Endothelial cell of umbilical vein (primary cell): ENCODE measurements around the gene RAB27B. TPM values are rescaled to one million over a fixed set of nuclear protein-coding genes. Genes with fewer than 3 reads are reported as not detected.

Source experiments
- BruUV-seq: library from RNA; stranded (reverse); fragments of 400-500 nt; replicated peaks from 2 replicates; lab custom pipeline; 2021; lab: Mats Ljungman, UMichigan
- CTCF ChIA-PET: fragments of 300-600, 350-600 bp; sonication (Branson Sonifier 250); formaldehyde crosslinking; loops from one replicate; lab custom pipeline; 2021; ENCODE audit warnings: antibody characterized with exemption, inconsistent platforms; lab: Charles Lee
- POLR2A ChIA-PET: fragments of 300-600, 350-600 bp; sonication (Branson Sonifier 250); formaldehyde crosslinking; loops from one replicate; lab custom pipeline; 2021; ENCODE audit warnings: antibody characterized with exemption, inconsistent platforms; lab: Charles Lee
- DNase-seq: peaks from one replicate; pipeline ENCODE4 v3.0.0-alpha.2; 2011; ENCODE audit warnings: low read depth, low spot score
- FAIRE-seq: peaks from 2 replicates; lab custom pipeline; 2011; peaks lifted over from hg19 to GRCh38; lab: Jason Lieb, UNC
- H2AFZ ChIP-seq: 2 replicates; pipeline ENCODE4 v1.6.0; 2012; ENCODE audit warnings: low read depth, low read length, control low read depth, inconsistent platforms
- H3K27ac ChIP-seq: 2 replicates; pipeline ENCODE4 v1.5.1; 2011; ENCODE audit warnings: low read depth, mild to moderate bottlenecking, control low read depth, low read length, moderate library complexity; ENCODE audit not compliant: insufficient read depth
- H3K27me3 ChIP-seq, 2 experiments: 2 replicates each; pipeline versions ENCODE4 v1.6.0 to v1.6.1; 2011; ENCODE audit warnings: low read length in 2 of 2, mixed read lengths in 1 of 2; ENCODE audit not compliant: control insufficient read depth in 2 of 2, insufficient read depth in 2 of 2
- H3K36me3 ChIP-seq, 2 experiments: 2 replicates in 1 of 2; 3 replicates in 1 of 2; pipeline ENCODE4 v1.5.1; 2011; ENCODE audit warnings: low read length in 2 of 2, mild to moderate bottlenecking in 1 of 2, moderate library complexity in 1 of 2; ENCODE audit not compliant: control insufficient read depth in 2 of 2, insufficient read depth in 2 of 2; ENCODE audit errors: extremely low read depth in 1 of 2
- H3K4me1 ChIP-seq: 3 replicates; pipeline ENCODE4 v1.5.1; 2011; ENCODE audit warnings: mild to moderate bottlenecking, low read length; ENCODE audit not compliant: control insufficient read depth, insufficient read depth; ENCODE audit errors: extremely low read depth
- H3K4me2 ChIP-seq: 2 replicates; pipeline ENCODE4 v1.6.1; 2011; ENCODE audit warnings: low read length, control low read depth, mixed read lengths; ENCODE audit not compliant: insufficient read depth
- H3K4me3 ChIP-seq, 3 experiments: fragments of 200-600 bp in 1 of 3; sonication (generic), shearing (Covaris generic) in 1 of 3; replicated peaks in 1 of 3; 2 replicates each; pipeline ENCODE4 v1.5.1; 2011 to 2016; ENCODE audit warnings: control low read depth in 3 of 3, low read length in 3 of 3, mild to moderate bottlenecking in 2 of 3, inconsistent platforms in 1 of 3, low read depth in 1 of 3, moderate library complexity in 1 of 3; ENCODE audit not compliant: insufficient read depth in 1 of 3
- H3K79me2 ChIP-seq: 2 replicates; pipeline ENCODE4 v1.6.0; 2012; ENCODE audit warnings: low read length, inconsistent platforms; ENCODE audit not compliant: control insufficient read depth, insufficient read depth
- H3K9ac ChIP-seq: replicated peaks from 2 replicates; pipeline ENCODE3; 2011; ENCODE audit warnings: low read length, control low read depth; ENCODE audit not compliant: insufficient read depth; ENCODE audit errors: extremely low read depth
- H3K9me1 ChIP-seq: replicated peaks from 3 replicates; pipeline ENCODE4 v1.6.0; 2011; ENCODE audit warnings: mild to moderate bottlenecking, low read length; ENCODE audit not compliant: control insufficient read depth, insufficient read depth; ENCODE audit errors: extremely low read depth
- H3K9me3 ChIP-seq: replicated peaks from 2 replicates; pipeline ENCODE4 v1.5.1; 2012; ENCODE audit warnings: low read length, inconsistent platforms; ENCODE audit not compliant: control insufficient read depth, insufficient read depth
- H4K20me1 ChIP-seq: replicated peaks from 2 replicates; pipeline ENCODE3; 2011; ENCODE audit warnings: mild to moderate bottlenecking, low read length; ENCODE audit not compliant: control insufficient read depth, insufficient read depth; ENCODE audit errors: extremely low read depth
- CTCF ChIP-seq, 2 donors: IDR thresholded peaks; 1 replicate in 1 of 2; 2 replicates in 1 of 2; pipeline ENCODE4 v1.5.1; 2011; ENCODE audit warnings: low read length in 2 of 2, mild to moderate bottlenecking in 2 of 2, moderate library complexity in 2 of 2, control low read depth in 1 of 2, inconsistent platforms in 1 of 2, low read depth in 1 of 2; ENCODE audit not compliant: insufficient read depth in 1 of 2; ENCODE audit errors: extremely low read depth in 1 of 2
- EZH2 ChIP-seq: IDR thresholded peaks from 2 replicates; pipeline ENCODE4 v1.6.1; 2012; ENCODE audit warnings: borderline replicate concordance, low read depth, mild to moderate bottlenecking, moderate library complexity, low read length, inconsistent platforms; ENCODE audit not compliant: severe bottlenecking
- FOS ChIP-seq: IDR thresholded peaks from 2 replicates; pipeline ENCODE4 v1.6.1; 2011; ENCODE audit warnings: mild to moderate bottlenecking, low read length, moderate library complexity, borderline replicate concordance; ENCODE audit not compliant: insufficient read depth
- GATA2 ChIP-seq: IDR thresholded peaks from 2 replicates; pipeline ENCODE4 v1.7.0; 2011; ENCODE audit warnings: low read depth, mild to moderate bottlenecking, moderate library complexity, mixed read lengths, low read length; ENCODE audit not compliant: insufficient read length, insufficient read depth
- JUN ChIP-seq: IDR thresholded peaks from 2 replicates; pipeline ENCODE4 v1.6.1; 2011; ENCODE audit warnings: borderline replicate concordance, low read depth; ENCODE audit not compliant: insufficient read length, insufficient read depth
- MAX ChIP-seq: IDR thresholded peaks from 2 replicates; pipeline ENCODE4 v1.6.1; 2011; ENCODE audit not compliant: insufficient read depth, insufficient read length
- MYC ChIP-seq: IDR thresholded peaks from one replicate; pipeline ENCODE4 v1.6.1; 2011; ENCODE audit warnings: mild to moderate bottlenecking, low read depth, low read length
- POLR2A ChIP-seq: IDR thresholded peaks from 2 replicates; pipeline ENCODE4 v1.6.1; 2012; ENCODE audit warnings: low read depth, mild to moderate bottlenecking, control low read depth, low read length
- POLR2AphosphoS5 ChIP-seq: IDR thresholded peaks from 2 replicates; pipeline ENCODE4 v1.6.1; 2012; ENCODE audit warnings: low read depth, mild to moderate bottlenecking, control low read depth, low read length, moderate library complexity; ENCODE audit not compliant: insufficient read depth
- dilution Hi-C: fragments of 300-500 bp; cut with MboI; formaldehyde crosslinking; loops from one replicate; pipeline ENCODE4 v1.15.0; 2019; ENCODE audit warnings: low sequenced_read_pairs; ENCODE audit not compliant: extremely low pct_ligation_motif_present
- intact Hi-C: fragments of 100-400 bp; cut with micrococcal nuclease; formaldehyde crosslinking; loops from one replicate; pipeline ENCODE4 v1.10.0; 2022
- polyA plus RNA-seq, 4 experiments: library from polyadenylated mRNA; depleted of rRNA in 3 of 4; stranded (reverse) in 3 of 4; unstranded in 1 of 4; fragments of >200 nt; gene quantifications; 2 replicates each; pipeline versions ENCODE4 v1.2.1 to v1.2.3, GENCODE V29; 2011 to 2012; ENCODE audit warnings: missing spikeins in 1 of 4
- total RNA-seq: library from RNA; stranded (reverse); gene quantifications from 2 replicates; pipeline ENCODE4 v1.2.3, GENCODE V29; 2021

RAB27B gene
- total and polyA plus RNA-seq, 2 donors (not counting 3 experiments of a cell fraction or from before 2014, with no cell fraction given), result not detected

DNA sequence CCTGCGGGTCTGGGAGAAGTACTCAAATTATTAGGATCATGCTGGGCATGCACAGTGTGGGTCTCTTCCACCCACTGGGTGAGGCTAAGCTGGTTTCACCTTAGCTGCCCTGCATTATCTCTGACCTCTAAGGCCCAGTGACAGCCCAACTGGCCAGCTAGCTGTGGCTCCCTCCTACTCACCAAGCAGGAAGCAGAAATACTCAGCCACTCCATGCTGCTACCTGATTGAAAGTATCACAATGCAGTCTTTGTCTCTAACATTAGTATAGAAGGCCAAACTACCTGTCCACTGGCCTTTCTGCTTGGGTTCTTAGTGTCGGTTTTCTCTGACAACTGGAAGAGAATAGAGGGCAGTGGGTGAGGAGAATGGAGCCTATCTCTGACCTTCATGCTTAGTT is 47.3 kb upstream of the RAB27B start:
- Histone ChIP-seq H3K27ac (no peak overlapping the region), H3K36me3 (no peaks in the 10 kb centered on the region), H3K4me2 (no peak overlapping the region), H3K9me1 (no peaks in the 10 kb centered on the region), H3K9me3 (no peaks in the 10 kb centered on the region), H4K20me1 (no peaks in the 10 kb centered on the region), H3K27me3 (no peaks in the 10 kb centered on the region), H3K4me1 (peaks cover 5% of the 10 kb centered on the region), H2AFZ (no peak overlapping the region), H3K4me3 (no peak overlapping the region), H3K79me2 (no peaks in the 10 kb centered on the region), H3K9ac (no peak overlapping the region)
- no TSS peak for BruUV-seq
- intact Hi-C loops, result no loop called here
- dilution Hi-C loops, result no loop called here
- DNase-seq (no peak), FAIRE-seq (no peak)
- no peak for TF ChIP-seq FOS
- no peak for TF ChIP-seq MYC
- no peak for TF ChIP-seq GATA2
- no peak for TF ChIP-seq MAX
- no peak for TF ChIP-seq POLR2AphosphoS5
- no peak for TF ChIP-seq CTCF (IDR thresholded peaks at IDR 0.05; ENCODE audit: extremely low read depth in 1 of 2, insufficient read depth in 1 of 2, low read depth in 1 of 2, low read length in 2 of 2)
- no peak for TF ChIP-seq JUN
- no peak for TF ChIP-seq POLR2A
- TF ChIP-seq EZH2, result no peak
- ChIA-PET POLR2A (no interaction called here), CTCF (no interaction called here)
